ENCODE data around the gene KANSL1. TPM values are rescaled to one million over a fixed set of nuclear protein-coding genes. Genes with fewer than 3 reads are reported as not detected.

Gene KANSL1
- polyA plus RNA-seq, 1 donor from 2014 or later, result 65.0 TPM

GRCh38 chr17:46003907-46004748, 189.1 kb downstream of the KANSL1 start:
- no peaks in the 10 kb centered on the region for H3K79me2 ChIP-seq (replicated peaks; ENCODE audit: insufficient read depth, low read length)
- no peaks in the 10 kb centered on the region for H3K9me2 ChIP-seq (ENCODE audit: insufficient read depth, low read length)
- no peaks in the 10 kb centered on the region for H3K27me3 ChIP-seq (ENCODE audit: insufficient read depth, low read depth, low read length)
- H3K4me2 ChIP-seq (ENCODE audit: low read length), result no peak overlapping the region
- no peaks in the 10 kb centered on the region for H3K9me3 ChIP-seq (ENCODE audit: low read length)
- H3K4me3 ChIP-seq (ENCODE audit: low read length), result no peak overlapping the region
- no peak overlapping the region for H3K27ac ChIP-seq (ENCODE audit: low read length)
- H2AFZ ChIP-seq (ENCODE audit: low read depth, low read length), result no peak overlapping the region
- H4K20me1 ChIP-seq (ENCODE audit: insufficient read depth), result no peaks in the 10 kb centered on the region
- no peak for TF ChIP-seq POLR2AphosphoS5 (IDR thresholded peaks at IDR 0.05)
- no peak for TF ChIP-seq MXI1 (conservative IDR thresholded peaks at IDR 0.05; ENCODE audit: poor library complexity, severe bottlenecking)
- no peak for TF ChIP-seq EP300 (conservative IDR thresholded peaks at IDR 0.05; ENCODE audit: poor library complexity, severe bottlenecking)
- TF ChIP-seq EZH2 (IDR thresholded peaks at IDR 0.05; ENCODE audit: borderline replicate concordance, insufficient read depth, low read length, poor library complexity, severe bottlenecking), result no peak
- TF ChIP-seq RAD21 (conservative IDR thresholded peaks at IDR 0.05), result no peak
- H3F3A ChIP-seq (ENCODE audit: insufficient read depth, low read length, poor library complexity, severe bottlenecking), result no peaks in the 10 kb centered on the region
- no peak overlapping the region for H3K9ac ChIP-seq (ENCODE audit: low read length)
- peaks cover 10% of the 10 kb centered on the region for H3K36me3 ChIP-seq (ENCODE audit: insufficient read depth, low read length)

- Histone ChIP-seq H2AFZ (ENCODE audit: low read depth, low read length) (no peak overlapping the region), H3K9ac (ENCODE audit: low read length) (no peak overlapping the region), H3K4me3 (ENCODE audit: low read length) (no peak overlapping the region)
These were observed 190.3 kb downstream of the KANSL1 start for GRCh38 chr17:46002973-46003316.

More at GRCh38 chr17:46002973-46003316, 190.3 kb downstream of the KANSL1 start:
- H4K20me1 ChIP-seq (ENCODE audit: insufficient read depth), result no peaks in the 10 kb centered on the region
- H3K79me2 ChIP-seq (replicated peaks; ENCODE audit: insufficient read depth, low read length), result no peaks in the 10 kb centered on the region
- no peaks in the 10 kb centered on the region for H3K9me2 ChIP-seq (ENCODE audit: insufficient read depth, low read length)
- H3K36me3 ChIP-seq (ENCODE audit: insufficient read depth, low read length), result peaks cover 10% of the 10 kb centered on the region
- no peak overlapping the region for H3K4me2 ChIP-seq (ENCODE audit: low read length)
- TF ChIP-seq REST (IDR thresholded peaks at IDR 0.05; ENCODE audit: borderline replicate concordance), result no peak
- TF ChIP-seq SMC3 (conservative IDR thresholded peaks at IDR 0.05; ENCODE audit: poor library complexity), result no peak
- TF ChIP-seq CTCF (IDR thresholded peaks at IDR 0.05; ENCODE audit: poor library complexity, severe bottlenecking), result no peak
- no peak for TF ChIP-seq TAF1 (IDR thresholded peaks at IDR 0.05; ENCODE audit: low read depth)
- no peak for TF ChIP-seq POLR2AphosphoS5 (IDR thresholded peaks at IDR 0.05)
- TF ChIP-seq EP300 (conservative IDR thresholded peaks at IDR 0.05; ENCODE audit: poor library complexity, severe bottlenecking), result no peak
- no peak for TF ChIP-seq RAD21 (conservative IDR thresholded peaks at IDR 0.05)
- H3K27ac ChIP-seq (ENCODE audit: low read length), result no peak overlapping the region
- H3K27me3 ChIP-seq (ENCODE audit: insufficient read depth, low read depth, low read length), result no peaks in the 10 kb centered on the region
- no peaks in the 10 kb centered on the region for H3K9me3 ChIP-seq (ENCODE audit: low read length)
- no peaks in the 10 kb centered on the region for H3F3A ChIP-seq (ENCODE audit: insufficient read depth, low read length, poor library complexity, severe bottlenecking)
